ENCODE measurements around the gene CTTNBP2.

- no peak for TF ChIP-seq ZNF776 (tag by site-specific recombination; IDR thresholded peaks at IDR 0.05; ENCODE audit: borderline replicate concordance)
- TF ChIP-seq BCL11A (tag by site-specific recombination; IDR thresholded peaks at IDR 0.05; ENCODE audit: low read depth), result no peak
- TF ChIP-seq ZNF560 (tag by site-specific recombination; IDR thresholded peaks at IDR 0.05; ENCODE audit: borderline replicate concordance), result no peak
- no peak for TF ChIP-seq CTCF (tag by site-specific recombination; IDR thresholded peaks at IDR 0.05)
- no peak for TF ChIP-seq ZNF548 (tag by site-specific recombination; IDR thresholded peaks at IDR 0.05)
- no peak for TF ChIP-seq ZNF670 (tag by site-specific recombination; IDR thresholded peaks at IDR 0.05; ENCODE audit: low read depth)
- TF ChIP-seq ZFP3 (tag by site-specific recombination; IDR thresholded peaks at IDR 0.05; ENCODE audit: low read depth), result no peak
- no peak for TF ChIP-seq ATF2 (tag by site-specific recombination; IDR thresholded peaks at IDR 0.05; ENCODE audit: low read depth)
- no peak for TF ChIP-seq PRDM10 (tag by site-specific recombination; IDR thresholded peaks at IDR 0.05)
- TF ChIP-seq TSHZ1 (tag by site-specific recombination; IDR thresholded peaks at IDR 0.05; ENCODE audit: borderline replicate concordance), result no peak
- no peak for TF ChIP-seq AEBP2 (tag by site-specific recombination; IDR thresholded peaks at IDR 0.05; ENCODE audit: borderline replicate concordance)
- TF ChIP-seq ZNF549 (tag by site-specific recombination; IDR thresholded peaks at IDR 0.05), result no peak
- TF ChIP-seq ZNF112 (tag by site-specific recombination; IDR thresholded peaks at IDR 0.05), result no peak
- TF ChIP-seq ZBTB1 (tag by site-specific recombination; IDR thresholded peaks at IDR 0.05), result no peak
Observed at GRCh38 chr7:117828825-117829224, 44.4 kb downstream of the CTTNBP2 start.
